Mucosa of descending colon (tissue), 3 donors: ENCODE results near the gene ZNF831. TPM values are rescaled to one million over a fixed set of nuclear protein-coding genes. Genes with fewer than 3 reads are reported as not detected.

ENCODE experiments used
- ATAC-seq: fragments of 200-7000 bp; cut with Tn5 transposase; one replicate; pipeline ENCODE4 v1.9.1; 2020; ENCODE audit warnings: mild to moderate bottlenecking, moderate library complexity
- DNase-seq, 3 donors: peaks; one replicate each; pipeline ENCODE4 v3.0.0-alpha.2; 2020
- H3K36me3 ChIP-seq: fragments of 200-600 bp; one replicate; pipeline ENCODE4 v1.8.0; 2021; ENCODE audit warnings: low read depth, mild to moderate bottlenecking
- H3K4me1 ChIP-seq: fragments of 200-600 bp; one replicate; pipeline ENCODE4 v1.8.0; 2021; ENCODE audit warnings: low read depth, mild to moderate bottlenecking
- H3K4me3 ChIP-seq: fragments of 200-600 bp; one replicate; pipeline ENCODE4 v1.8.0; 2021; ENCODE audit warnings: mild to moderate bottlenecking
- H3K9me3 ChIP-seq: fragments of 200-600 bp; one replicate; pipeline ENCODE4 v1.8.0; 2021; ENCODE audit warnings: mild to moderate bottlenecking
- intact Hi-C, 2 donors: fragments of 100-400 bp; cut with DNase I in 1 of 2; cut with micrococcal nuclease in 1 of 2; formaldehyde crosslinking; loops; one replicate each; pipeline versions ENCODE4 v1.11.0 to v1.11.1; 2022; cut with DNase I, micrococcal nuclease
- total RNA-seq, 3 donors: library from RNA; stranded (reverse); fragmentation: NEBNext Ultra II Directional in 2 of 3; extraction: Animal tissue kit (Norgen Biotek cat#: 25700) in 2 of 3; gene quantifications; one replicate each; pipeline versions ENCODE4 v1.2.1 to v1.2.4, GENCODE V29; 2021 to 2023
- TF ChIP-seq, protein P1 (sequence below): fragments of 200-600 bp; IDR thresholded peaks from one replicate; pipeline ENCODE4 v1.8.0; 2022; ENCODE audit warnings: antibody characterized with exemption, mild to moderate bottlenecking
- donor health status: DM: no; HTN: no; CAD: no; lungs with moderate emphysema.
- donor health status: DM: no; HTN: no; CAD: no.
- donor health status: DM: no; HTN: yes; CAD: no.

ZNF831 gene
- total RNA-seq, 3 donors from 2014 or later, result 0.38 to 0.89 (median 0.57) TPM

DNA sequence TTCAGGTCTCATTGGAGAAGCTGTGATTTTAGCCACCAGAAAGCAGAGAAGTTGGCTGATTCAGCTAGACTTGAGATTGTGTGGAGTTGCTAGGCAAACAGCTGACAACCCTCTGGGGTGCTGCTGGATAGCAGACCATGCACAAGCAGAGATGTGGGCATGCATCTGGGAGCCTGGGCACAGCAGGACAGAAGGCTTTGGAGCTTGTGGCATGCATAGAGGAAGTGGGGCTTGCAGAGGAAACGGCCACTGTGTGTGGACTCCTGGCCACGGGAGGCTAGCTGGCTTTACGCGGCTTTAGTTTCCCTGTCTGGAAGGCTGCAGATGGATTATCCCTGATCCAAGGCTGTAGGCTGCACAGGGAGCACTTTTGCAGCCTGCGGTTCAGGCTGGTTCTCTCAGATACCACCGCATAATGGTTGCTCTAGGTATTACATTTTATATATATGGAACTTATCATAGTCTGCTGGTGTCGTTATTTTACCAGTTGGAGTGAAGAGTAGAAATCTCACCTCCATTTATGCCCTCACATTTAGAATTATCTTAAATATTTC, 10.4 kb downstream of the ZNF831 start:
- ATAC-seq (no peak), DNase-seq (no peak)
- no peaks in the 10 kb centered on the region for H3K9me3 ChIP-seq
- H3K4me1 ChIP-seq, result peaks cover 26% of the 10 kb centered on the region
- TF ChIP-seq, protein P1, sequence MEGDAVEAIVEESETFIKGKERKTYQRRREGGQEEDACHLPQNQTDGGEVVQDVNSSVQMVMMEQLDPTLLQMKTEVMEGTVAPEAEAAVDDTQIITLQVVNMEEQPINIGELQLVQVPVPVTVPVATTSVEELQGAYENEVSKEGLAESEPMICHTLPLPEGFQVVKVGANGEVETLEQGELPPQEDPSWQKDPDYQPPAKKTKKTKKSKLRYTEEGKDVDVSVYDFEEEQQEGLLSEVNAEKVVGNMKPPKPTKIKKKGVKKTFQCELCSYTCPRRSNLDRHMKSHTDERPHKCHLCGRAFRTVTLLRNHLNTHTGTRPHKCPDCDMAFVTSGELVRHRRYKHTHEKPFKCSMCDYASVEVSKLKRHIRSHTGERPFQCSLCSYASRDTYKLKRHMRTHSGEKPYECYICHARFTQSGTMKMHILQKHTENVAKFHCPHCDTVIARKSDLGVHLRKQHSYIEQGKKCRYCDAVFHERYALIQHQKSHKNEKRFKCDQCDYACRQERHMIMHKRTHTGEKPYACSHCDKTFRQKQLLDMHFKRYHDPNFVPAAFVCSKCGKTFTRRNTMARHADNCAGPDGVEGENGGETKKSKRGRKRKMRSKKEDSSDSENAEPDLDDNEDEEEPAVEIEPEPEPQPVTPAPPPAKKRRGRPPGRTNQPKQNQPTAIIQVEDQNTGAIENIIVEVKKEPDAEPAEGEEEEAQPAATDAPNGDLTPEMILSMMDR, result no peak
- intact Hi-C loops, result no loop called here
- H3K36me3 ChIP-seq, result no peaks in the 10 kb centered on the region
- H3K4me3 ChIP-seq, result no peak overlapping the region

DNA sequence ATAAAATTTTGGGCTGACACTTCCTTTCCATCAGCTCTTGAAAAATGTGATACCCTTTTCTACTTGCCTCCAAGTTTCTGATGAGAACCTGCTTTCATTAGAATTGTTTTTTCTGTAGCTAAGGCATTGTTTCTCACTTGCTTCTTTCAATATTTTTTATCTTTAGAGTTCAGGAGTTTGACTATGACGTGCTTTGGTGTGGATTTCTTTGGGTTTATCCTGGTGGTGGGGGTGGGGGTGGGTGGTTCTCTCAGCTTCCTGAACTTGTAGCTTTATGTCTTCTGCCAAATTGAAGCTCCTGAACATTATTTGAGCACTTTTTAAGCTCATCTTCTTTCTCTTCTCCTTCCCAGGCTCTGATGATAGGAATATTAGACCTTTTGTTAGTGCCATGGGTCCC, 11.4 kb downstream of the ZNF831 start:
- DNase-seq (no peak), ATAC-seq (no peak)
- TF ChIP-seq, protein P1, result no peak
- H3K4me1 ChIP-seq, result peaks cover 25% of the 10 kb centered on the region
- no peaks in the 10 kb centered on the region for H3K9me3 ChIP-seq
- H3K4me3 ChIP-seq, result no peak overlapping the region
- H3K36me3 ChIP-seq, result no peaks in the 10 kb centered on the region
- intact Hi-C loops, result no loop called here

DNA sequence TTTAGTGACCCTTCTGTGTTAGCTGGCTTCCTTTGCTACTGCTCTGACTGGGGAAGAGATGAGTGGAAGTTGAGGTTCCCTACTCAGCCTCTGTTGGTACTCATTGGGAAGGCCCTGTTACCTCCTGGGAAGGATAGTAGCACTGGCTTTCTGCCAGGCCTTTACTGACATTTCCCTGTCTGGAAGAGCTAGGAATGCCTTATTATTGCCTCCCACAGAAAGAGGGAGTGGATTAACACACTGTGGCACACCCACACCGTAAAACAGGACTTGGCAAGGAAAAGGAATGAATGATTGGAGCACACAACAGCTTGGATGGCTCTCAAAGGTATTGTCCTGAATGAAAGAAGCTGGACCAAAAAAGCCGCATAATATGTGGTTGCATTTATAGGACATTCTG, 12.2 kb downstream of the ZNF831 start:
- Histone ChIP-seq H3K4me3 (no peak overlapping the region), H3K36me3 (no peaks in the 10 kb centered on the region), H3K4me1 (peaks cover 17% of the 10 kb centered on the region), H3K9me3 (no peaks in the 10 kb centered on the region)
- TF ChIP-seq, protein P1, result no peak
- DNase-seq (peak in 1 of 3 donors; percentile 97), ATAC-seq (peak; percentile 95)
- intact Hi-C loops, result no loop called here

DNA sequence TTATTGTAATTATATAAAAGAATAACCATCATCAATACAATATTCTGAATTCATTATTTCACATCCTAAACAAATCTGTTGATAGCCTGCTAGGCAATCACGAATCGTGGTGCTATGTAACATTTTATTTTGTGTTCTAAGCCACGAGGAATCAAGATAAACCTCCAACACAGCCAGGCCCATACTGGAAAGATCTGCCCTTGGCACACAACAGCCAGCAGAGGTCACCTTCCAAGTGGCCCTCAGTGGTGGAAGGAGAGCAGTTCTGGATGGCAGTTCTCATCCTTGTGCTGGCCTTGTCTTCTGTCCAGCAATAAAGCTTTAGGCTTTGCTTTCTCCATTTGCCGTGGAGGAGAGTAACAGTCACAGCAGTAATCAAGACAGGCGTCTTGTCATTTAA, 13.2 kb downstream of the ZNF831 start:
- DNase-seq (no peak), ATAC-seq (no peak)
- TF ChIP-seq, protein P1, result no peak
- Histone ChIP-seq H3K4me3 (no peak overlapping the region), H3K9me3 (no peaks in the 10 kb centered on the region), H3K36me3 (no peaks in the 10 kb centered on the region), H3K4me1 (peaks cover 7% of the 10 kb centered on the region)
- intact Hi-C loops, result no loop called here

DNA sequence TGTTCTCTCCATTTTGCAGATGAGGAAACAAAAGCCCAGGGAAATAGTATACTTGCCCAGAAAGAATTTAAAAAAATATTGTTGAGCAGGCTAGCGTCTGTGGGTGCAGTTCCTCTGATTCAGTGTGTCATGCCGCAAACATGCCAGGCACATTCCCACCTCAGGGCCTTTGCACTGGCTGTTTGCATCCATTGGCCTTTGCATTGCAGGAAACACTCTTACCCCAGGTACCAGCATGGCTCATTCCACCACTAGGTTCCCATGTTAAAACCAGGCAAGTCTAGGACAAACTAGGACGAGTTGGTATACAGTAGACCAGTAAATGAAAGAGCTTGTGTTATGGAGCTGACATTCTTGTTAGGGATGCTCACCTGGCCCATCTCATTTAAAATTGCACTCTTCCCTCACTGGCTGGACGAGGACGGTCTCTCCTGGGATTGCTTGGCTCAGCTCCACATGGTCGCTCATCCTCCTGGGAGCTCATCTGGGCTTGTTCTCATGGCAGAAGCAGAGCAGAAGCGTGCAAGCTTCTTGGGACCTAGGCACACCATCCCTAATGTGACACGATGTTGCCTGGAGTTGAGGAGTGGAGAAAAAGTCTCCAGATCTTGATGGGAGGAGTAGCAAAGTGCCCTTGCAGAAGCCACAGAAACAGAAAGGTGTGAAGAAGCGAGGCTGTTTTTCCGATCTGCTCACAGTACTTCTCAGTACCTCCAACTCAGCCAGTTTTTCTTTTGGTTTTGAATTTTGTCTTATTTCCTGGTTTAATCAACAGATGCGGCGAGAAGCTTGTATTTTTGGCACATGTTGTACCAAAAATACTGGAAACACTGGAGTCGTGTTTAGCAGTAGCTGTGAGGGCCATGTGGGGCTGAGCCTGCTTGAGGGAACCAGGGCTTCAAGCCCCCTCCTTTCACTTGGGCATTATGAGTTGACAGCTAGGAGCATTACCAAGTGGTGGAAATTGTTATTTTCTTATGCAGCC, 13.9 kb downstream of the ZNF831 start:
- intact Hi-C loops, result no loop called here
- DNase-seq (no peak), ATAC-seq (peak; percentile 38)
- Histone ChIP-seq H3K9me3 (no peaks in the 10 kb centered on the region), H3K36me3 (no peaks in the 10 kb centered on the region), H3K4me1 (peaks cover 6% of the 10 kb centered on the region), H3K4me3 (no peak overlapping the region)
- TF ChIP-seq, protein P1, result no peak
